HepG2 (cell line): ENCODE results near the gene MRPS18C. TPM values are rescaled to one million over a fixed set of nuclear protein-coding genes. Genes with fewer than 3 reads are reported as not detected.

ENCODE experiments used
- CSRNP1 ChIP-seq: sonication (generic); formaldehyde crosslinking; IDR thresholded peaks from 2 replicates; pipeline ENCODE4 v1.8.1; 2023; ENCODE audit warnings: mild to moderate bottlenecking, missing genetic modification reagents
- EZH2 ChIP-seq: conservative IDR thresholded peaks from 2 replicates; pipeline ENCODE4 v1.6.1; 2012; ENCODE audit warnings: mild to moderate bottlenecking, low read depth, low read length, moderate library complexity
- HINFP ChIP-seq: sonication (generic); formaldehyde crosslinking; IDR thresholded peaks from 2 replicates; pipeline ENCODE4 v1.4.0; 2020; ENCODE audit warnings: low read depth, mild to moderate bottlenecking, missing genetic modification reagents
- HMG20B ChIP-seq: conservative IDR thresholded peaks from 2 replicates; pipeline ENCODE4 v1.6.1; 2016; ENCODE audit warnings: missing genetic modification reagents, missing compliant biosample characterization
- JDP2 ChIP-seq: sonication (generic); formaldehyde crosslinking; IDR thresholded peaks from 2 replicates; pipeline ENCODE4 v1.8.1; 2022; ENCODE audit warnings: missing genetic modification reagents, borderline replicate concordance
- KIAA2018 ChIP-seq: sonication (generic); formaldehyde crosslinking; IDR thresholded peaks from 2 replicates; pipeline ENCODE4 v1.5.0; 2020; ENCODE audit warnings: mild to moderate bottlenecking, missing genetic modification reagents, borderline replicate concordance
- RFX5 ChIP-seq: IDR thresholded peaks from 2 replicates; pipeline ENCODE4 v1.6.1; 2011; ENCODE audit warnings: low read depth, low read length, improper control_type of control experiment
- SRY ChIP-seq: sonication (generic); formaldehyde crosslinking; IDR thresholded peaks from 2 replicates; pipeline ENCODE4 v1.8.0; 2022; ENCODE audit warnings: mild to moderate bottlenecking, missing genetic modification reagents
- TFAP4 ChIP-seq: sonication (generic); IDR thresholded peaks from 2 replicates; pipeline ENCODE4 v1.6.1; 2016; ENCODE audit warnings: low read depth, borderline replicate concordance
- ZBTB20 ChIP-seq: sonication (generic); formaldehyde crosslinking; IDR thresholded peaks from 2 replicates; pipeline ENCODE4 v1.8.1; 2023; ENCODE audit warnings: missing genetic modification reagents, low read depth, mild to moderate bottlenecking, borderline replicate concordance
- ZNF784 ChIP-seq: sonication (generic); formaldehyde crosslinking; IDR thresholded peaks from 2 replicates; pipeline ENCODE4 v1.5.1; 2020; ENCODE audit warnings: missing genetic modification reagents, mild to moderate bottlenecking, borderline replicate concordance
- ZSCAN22 ChIP-seq: sonication (generic); formaldehyde crosslinking; IDR thresholded peaks from 2 replicates; pipeline ENCODE4 v1.4.0; 2020; ENCODE audit warnings: mild to moderate bottlenecking, missing genetic modification reagents
- polyA plus RNA-seq, 8 experiments: library from polyadenylated mRNA; depleted of rRNA in 3 of 8; stranded (reverse) in 7 of 8; unstranded in 1 of 8; fragments of >200 nt; fragmentation: Illumina TruSeq in 4 of 8; extraction: Trizol in 4 of 8; gene quantifications; 2 replicates each; pipeline versions ENCODE4 v1.2.1 to v1.2.3, GENCODE V29; 2011 to 2016; ENCODE audit warnings: low read depth in 4 of 8, missing spikeins in 1 of 8, mixed read lengths in 1 of 8; ENCODE audit not compliant: insufficient read depth in 1 of 8
- total RNA-seq, 5 experiments: library from RNA; depleted of rRNA; stranded (reverse); fragments of >200 nt; fragmentation: Illumina TruSeq; extraction: Trizol; gene quantifications; 2 replicates each; pipeline ENCODE4 v1.2.3, GENCODE V29; 2016; ENCODE audit warnings: low read depth in 1 of 5

Gene MRPS18C
- total and polyA plus RNA-seq, 2 of the 13 experiments (the other 11 are each of a cell fraction or from before 2014, with no cell fraction given): 45.4 to 124 TPM

- TF ChIP-seq KIAA2018 (no peak), SRY (CRISPR knock-in tag) (no peak), EZH2 (no peak), TFAP4 (no peak), HMG20B (CRISPR knock-in tag) (no peak), JDP2 (CRISPR knock-in tag) (no peak), ZBTB20 (CRISPR knock-in tag) (no peak), RFX5 (no peak), HINFP (CRISPR knock-in tag) (no peak), ZSCAN22 (CRISPR knock-in tag) (no peak), CSRNP1 (CRISPR knock-in tag) (no peak), ZNF784 (CRISPR knock-in tag) (no peak)
- TF ChIP-seq, all 625 proteins: peak for 0
Observed at GRCh38 chr4:83440148-83440814, 15.6 kb upstream of the MRPS18C start (continued).
